GM21390 (cell line): ENCODE data around the gene GHR.

ENCODE experiments used
- ATAC-seq: cut with Tn5 transposase; IDR thresholded peaks from one replicate; pipeline ENCODE4 v1.9.1; 2021; ENCODE audit not compliant: unreplicated experiment

GHR gene

GRCh38 chr5:42761791-42762190 is 338.6 kb downstream of the GHR start:
- ATAC-seq = no peak

- peak; percentile 69 for ATAC-seq
Measured at GRCh38 chr5:42767491-42768105, 344.4 kb downstream of the GHR start.

GRCh38 chr5:42768106-42768504 is 344.9 kb downstream of the GHR start:
- no peak for ATAC-seq

- ATAC-seq = no peak
Measured at GRCh38 chr5:42770003-42770402, 346.8 kb downstream of the GHR start.
